ENCODE measurements around the gene SDHAF3. TPM values are rescaled to one million over a fixed set of nuclear protein-coding genes. Genes with fewer than 3 reads are reported as not detected.

Gene SDHAF3
- total and polyA plus RNA-seq, 2 donors (not counting 3 experiments of a cell fraction or from before 2014, with no cell fraction given), result 1.7 to 5.2 TPM

- Histone ChIP-seq H3K36me3 (ENCODE audit: control insufficient read depth in 2 of 2, extremely low read depth in 1 of 2, insufficient read depth in 2 of 2, low read length in 2 of 2) (no peaks in the 10 kb centered on the region), H3K4me1 (ENCODE audit: control insufficient read depth, extremely low read depth, insufficient read depth, low read length) (no peaks in the 10 kb centered on the region), H4K20me1 (replicated peaks; ENCODE audit: control insufficient read depth, extremely low read depth, insufficient read depth, low read length) (no peaks in the 10 kb centered on the region), H3K27me3 (ENCODE audit: control insufficient read depth in 2 of 2, insufficient read depth in 2 of 2, low read length in 2 of 2) (peaks cover 0 to 3% of the 10 kb centered on the region in 2 experiments), H3K4me2 (ENCODE audit: insufficient read depth, low read length) (no peak overlapping the region), H2AFZ (ENCODE audit: low read depth, low read length) (no peak overlapping the region), H3K27ac (ENCODE audit: insufficient read depth, low read depth, low read length) (no peak overlapping the region), H3K9me3 (replicated peaks; ENCODE audit: control insufficient read depth, insufficient read depth, low read length) (no peaks in the 10 kb centered on the region), H3K9me1 (replicated peaks; ENCODE audit: control insufficient read depth, extremely low read depth, insufficient read depth, low read length) (no peaks in the 10 kb centered on the region), H3K79me2 (ENCODE audit: control insufficient read depth, insufficient read depth, low read length) (no peaks in the 10 kb centered on the region), H3K4me3 (replicated peaks in 1 of 3; ENCODE audit: insufficient read depth in 1 of 3, low read depth in 1 of 3, low read length in 3 of 3) (no peak overlapping the region), H3K9ac (replicated peaks; ENCODE audit: extremely low read depth, insufficient read depth, low read length) (no peak overlapping the region)
- no peak for FAIRE-seq
- CTCF ChIA-PET, result interaction anchor here (2.6 kb wide), 1 partner anchor 72 kb away, joined by 13 read pairs; no protein-coding TSS in a partner anchor
- peak; percentile 8 for DNase-seq (ENCODE audit: low read depth, low spot score)
- dilution Hi-C loops (cut with MboI; ENCODE audit: extremely low pct_ligation_motif_present, low sequenced_read_pairs) (no loop called here), intact Hi-C loops (cut with micrococcal nuclease) (loop anchor here (10.0 kb wide), 1 partner anchor 908 kb away; no protein-coding TSS in a partner anchor)
- no peak for TF ChIP-seq GATA2 (IDR thresholded peaks at IDR 0.05; ENCODE audit: insufficient read depth, insufficient read length, low read depth, low read length)
- TF ChIP-seq CTCF (IDR thresholded peaks at IDR 0.05; ENCODE audit: extremely low read depth in 1 of 2, insufficient read depth in 1 of 2, low read depth in 1 of 2, low read length in 2 of 2), result no peak
- no peak for TF ChIP-seq MAX (IDR thresholded peaks at IDR 0.05; ENCODE audit: insufficient read depth, insufficient read length)
- no peak for TF ChIP-seq MYC (IDR thresholded peaks at IDR 0.05; ENCODE audit: low read depth, low read length)
- TF ChIP-seq POLR2AphosphoS5 (IDR thresholded peaks at IDR 0.05; ENCODE audit: insufficient read depth, low read depth, low read length), result no peak
- TF ChIP-seq POLR2A (IDR thresholded peaks at IDR 0.05; ENCODE audit: low read depth, low read length), result no peak
- TF ChIP-seq JUN (IDR thresholded peaks at IDR 0.05; ENCODE audit: borderline replicate concordance, insufficient read depth, insufficient read length, low read depth), result no peak
- no peak for TF ChIP-seq EZH2 (IDR thresholded peaks at IDR 0.05; ENCODE audit: borderline replicate concordance, low read depth, low read length, severe bottlenecking)
- no peak for TF ChIP-seq FOS (IDR thresholded peaks at IDR 0.05; ENCODE audit: borderline replicate concordance, insufficient read depth, low read length)
- POLR2A ChIA-PET, result no interaction called here
- no TSS peak for BruUV-seq (replicated peaks)
Observed at GRCh38 chr7:97107192-97107800, 10.2 kb upstream of the SDHAF3 start.

Data from endothelial cell of umbilical vein (primary cell).